ENCODE measurements around the gene CYS1. TPM values are rescaled to one million over a fixed set of nuclear protein-coding genes. Genes with fewer than 3 reads are reported as not detected.
A peak's percentile ranks its signal among the peaks of the same experiment; 100 is the strongest.
"Not testable (repeated sequence)": the region's sequence is repeated elsewhere in the genome, so short reads cannot be mapped to it uniquely, and the experiment has no call there.

The CYS1 gene
- total and polyA plus RNA-seq, 5 experiments from 2014 or later = not detected

- no peaks in the 10 kb centered on the region for H3K36me3 Mint-ChIP-seq
- DNase-seq (no peak), ATAC-seq (no peak)
- H3K4me1 Mint-ChIP-seq = peaks cover 11 to 40% (median 35%) of the 10 kb centered on the region in 4 donors
- H3K27me3 Mint-ChIP-seq = peaks cover 6 to 18% (median 9%) of the 10 kb centered on the region in 5 donors
- H3K4me3 Mint-ChIP-seq = peak overlapping the region; percentile 90 to 99 (median 97)
- H3K27ac Mint-ChIP-seq = peak overlapping the region in 6 of 10 donors; percentile 77 to 97 (median 93)
- H3K9me3 Mint-ChIP-seq = no peaks in the 10 kb centered on the region
- POLR2A ChIA-PET = interaction anchor here (0.5 to 1.3 kb wide), 4 partner anchors 11 to 329 kb away, joined by 3 read pairs; partner anchors contain the start of gene ODC1
Measured at GRCh38 chr2:10119601-10120157, 39.5 kb upstream of the CYS1 start.

- Mint-ChIP-seq H3K4me3 (peak overlapping the region in 4 of 10 donors; percentile 25 to 41 (median 34)), H3K36me3 (no peaks in the 10 kb centered on the region), H3K27ac (peak overlapping the region in 1 of 10 donors; percentile 13), H3K4me1 (peaks cover 11 to 36% (median 34%) of the 10 kb centered on the region in 4 donors), H3K9me3 (no peaks in the 10 kb centered on the region), H3K27me3 (peaks cover 6 to 12% (median 9%) of the 10 kb centered on the region in 5 donors)
- ATAC-seq (no peak), DNase-seq (no peak)
- POLR2A ChIA-PET = interaction anchor here (1.0 to 1.3 kb wide), 2 partner anchors 328 to 330 kb away, joined by 3 read pairs; partner anchors contain the start of gene ODC1
Measured at GRCh38 chr2:10119027-10119325, 38.8 kb upstream of the CYS1 start.

- H3K27me3 Mint-ChIP-seq = no peaks in the 10 kb centered on the region
- no peak overlapping the region for H3K4me3 Mint-ChIP-seq
- ATAC-seq = no peak
- no peak overlapping the region for H3K27ac Mint-ChIP-seq
- H3K36me3 Mint-ChIP-seq = peaks cover 0 to 10% (median 8%) of the 10 kb centered on the region in 3 donors
- peaks cover 0 to 13% (median 7%) of the 10 kb centered on the region in 9 donors for H3K9me3 Mint-ChIP-seq
- POLR2A ChIA-PET = no interaction called here
- no peaks in the 10 kb centered on the region for H3K4me1 Mint-ChIP-seq
- no peak for DNase-seq
Measured at GRCh38 chr2:10109311-10109710, 29.1 kb upstream of the CYS1 start.

GRCh38 chr2:10104906-10105305 is 24.7 kb upstream of the CYS1 start:
- H3K27me3 Mint-ChIP-seq, H3K27ac Mint-ChIP-seq, H3K4me3 Mint-ChIP-seq, ATAC-seq, H3K4me1 Mint-ChIP-seq, DNase-seq, H3K36me3 Mint-ChIP-seq, POLR2A ChIA-PET: not testable (repeated sequence)
- H3K9me3 Mint-ChIP-seq = peaks cover 0 to 13% (median 7%) of the 10 kb centered on the region in 9 donors

GRCh38 chr2:10103179-10103578 is 23.0 kb upstream of the CYS1 start:
- Mint-ChIP-seq H3K4me3 (no peak overlapping the region), H3K9me3 (peaks cover 0 to 13% (median 7%) of the 10 kb centered on the region in 9 donors), H3K36me3 (peaks cover 0 to 10% (median 8%) of the 10 kb centered on the region in 3 donors), H3K27me3 (peaks cover 0 to 11% (median 2%) of the 10 kb centered on the region in 5 donors), H3K27ac (peak overlapping the region in 1 of 10 donors; percentile 35), H3K4me1 (no peaks in the 10 kb centered on the region)
- DNase-seq (no peak), ATAC-seq (no peak)
- POLR2A ChIA-PET = no interaction called here

- DNase-seq (no peak), ATAC-seq (no peak)
- H3K27me3 Mint-ChIP-seq = peaks cover 0 to 24% (median 17%) of the 10 kb centered on the region in 5 donors
- peaks cover 0 to 7% (median under 1%) of the 10 kb centered on the region in 9 donors for H3K9me3 Mint-ChIP-seq
- POLR2A ChIA-PET = no interaction called here
- no peaks in the 10 kb centered on the region for H3K4me1 Mint-ChIP-seq
- H3K4me3 Mint-ChIP-seq = no peak overlapping the region
- no peak overlapping the region for H3K27ac Mint-ChIP-seq
- H3K36me3 Mint-ChIP-seq = peaks cover 0 to 4% (median 0%) of the 10 kb centered on the region in 3 donors
Measured at GRCh38 chr2:10101491-10101890, 21.3 kb upstream of the CYS1 start.

- peaks cover 0 to 3% (median 0%) of the 10 kb centered on the region in 9 donors for H3K9me3 Mint-ChIP-seq
- no peaks in the 10 kb centered on the region for H3K4me1 Mint-ChIP-seq
- DNase-seq (peak in 3 of 10 donors; percentile 19 to 20 (median 20)), ATAC-seq (peak; percentile 50 to 66)
- H3K36me3 Mint-ChIP-seq = peaks cover 0 to 3% (median 0%) of the 10 kb centered on the region in 3 donors
- POLR2A ChIA-PET = no interaction called here
- H3K27me3 Mint-ChIP-seq = peaks cover 12 to 62% (median 26%) of the 10 kb centered on the region in 5 donors
- H3K27ac Mint-ChIP-seq = no peak overlapping the region
- H3K4me3 Mint-ChIP-seq = no peak overlapping the region
Measured at GRCh38 chr2:10097352-10098148, 17.3 kb upstream of the CYS1 start.

GRCh38 chr2:10096641-10097040 is 16.4 kb upstream of the CYS1 start:
- ATAC-seq = no peak
- H3K4me1 Mint-ChIP-seq = peaks cover 0 to 3% (median 0%) of the 10 kb centered on the region in 4 donors
- POLR2A ChIA-PET = no interaction called here
- peaks cover 0 to 8% (median 0%) of the 10 kb centered on the region in 9 donors for H3K9me3 Mint-ChIP-seq
- no peak for DNase-seq
- no peak overlapping the region for H3K27ac Mint-ChIP-seq
- H3K36me3 Mint-ChIP-seq = peaks cover 0 to 9% (median 3%) of the 10 kb centered on the region in 3 donors
- H3K4me3 Mint-ChIP-seq = no peak overlapping the region
- peaks cover 12 to 68% (median 32%) of the 10 kb centered on the region in 5 donors for H3K27me3 Mint-ChIP-seq

GRCh38 chr2:10095175-10095574 is 15.0 kb upstream of the CYS1 start:
- DNase-seq (no peak), ATAC-seq (no peak)
- peaks cover 18 to 81% (median 37%) of the 10 kb centered on the region in 5 donors for H3K27me3 Mint-ChIP-seq
- peaks cover 1 to 9% (median 5%) of the 10 kb centered on the region in 3 donors for H3K36me3 Mint-ChIP-seq
- peaks cover 0 to 10% (median 0%) of the 10 kb centered on the region in 9 donors for H3K9me3 Mint-ChIP-seq
- H3K27ac Mint-ChIP-seq = peak overlapping the region in 1 of 10 donors; percentile 37
- peaks cover 2 to 7% (median 4%) of the 10 kb centered on the region in 4 donors for H3K4me1 Mint-ChIP-seq
- no peak overlapping the region for H3K4me3 Mint-ChIP-seq
- POLR2A ChIA-PET = no interaction called here

GRCh38 chr2:10094271-10094814 is 14.1 kb upstream of the CYS1 start:
- H3K4me3 Mint-ChIP-seq = no peak overlapping the region
- H3K27ac Mint-ChIP-seq = no peak overlapping the region
- H3K36me3 Mint-ChIP-seq = peaks cover 1 to 9% (median 5%) of the 10 kb centered on the region in 3 donors
- H3K27me3 Mint-ChIP-seq = peaks cover 18 to 90% (median 42%) of the 10 kb centered on the region in 5 donors
- H3K9me3 Mint-ChIP-seq = peaks cover 0 to 10% (median 0%) of the 10 kb centered on the region in 9 donors
- POLR2A ChIA-PET = no interaction called here
- DNase-seq (no peak), ATAC-seq (no peak)
- peaks cover 2 to 7% (median 4%) of the 10 kb centered on the region in 4 donors for H3K4me1 Mint-ChIP-seq

GRCh38 chr2:10091889-10092244 is 11.7 kb upstream of the CYS1 start:
- POLR2A ChIA-PET = interaction anchor here (0.6 to 1.4 kb wide), 2 partner anchors 19 to 321 kb away, joined by 3 to 4 read pairs; no protein-coding TSS in a partner anchor
- peaks cover 23 to 90% (median 39%) of the 10 kb centered on the region in 5 donors for H3K27me3 Mint-ChIP-seq
- DNase-seq, H3K4me1 Mint-ChIP-seq, H3K27ac Mint-ChIP-seq, H3K9me3 Mint-ChIP-seq, H3K36me3 Mint-ChIP-seq, ATAC-seq: not testable (repeated sequence)
- H3K4me3 Mint-ChIP-seq = peak overlapping the region in 4 of 10 donors; percentile 22 to 79 (median 60)

- Mint-ChIP-seq H3K27ac (peak overlapping the region in 1 of 10 donors; percentile 57), H3K4me1 (peaks cover 2 to 7% (median 4%) of the 10 kb centered on the region in 4 donors), H3K36me3 (peaks cover 1 to 9% (median 5%) of the 10 kb centered on the region in 3 donors), H3K9me3 (peaks cover 0 to 10% (median 0%) of the 10 kb centered on the region in 9 donors), H3K27me3 (peaks cover 23 to 90% (median 42%) of the 10 kb centered on the region in 5 donors), H3K4me3 (peak overlapping the region; percentile 63 to 90 (median 78))
- ATAC-seq (peak; percentile 46 to 63), DNase-seq (peak in 5 of 10 donors; percentile 10 to 29 (median 22))
- POLR2A ChIA-PET = interaction anchor here (0.6 to 1.4 kb wide), 2 partner anchors 19 to 321 kb away, joined by 3 to 4 read pairs; no protein-coding TSS in a partner anchor
Measured at GRCh38 chr2:10091182-10091888, 11.1 kb upstream of the CYS1 start.
